Activated T-helper 9 cell treated with anti-CD3 and anti-CD28 coated beads, Interleukin-2, amount 50 U/mL, for 16 hours (primary cell): ENCODE data around the gene RMND1.
"Not testable (repeated sequence)": the region's sequence is repeated elsewhere in the genome, so short reads cannot be mapped to it uniquely, and the experiment has no call there.

Experiments used
- DNase-seq: peaks from one replicate; pipeline ENCODE4 v3.0.0-alpha.2; 2020; ENCODE audit warnings: low read depth

Gene RMND1

DNA sequence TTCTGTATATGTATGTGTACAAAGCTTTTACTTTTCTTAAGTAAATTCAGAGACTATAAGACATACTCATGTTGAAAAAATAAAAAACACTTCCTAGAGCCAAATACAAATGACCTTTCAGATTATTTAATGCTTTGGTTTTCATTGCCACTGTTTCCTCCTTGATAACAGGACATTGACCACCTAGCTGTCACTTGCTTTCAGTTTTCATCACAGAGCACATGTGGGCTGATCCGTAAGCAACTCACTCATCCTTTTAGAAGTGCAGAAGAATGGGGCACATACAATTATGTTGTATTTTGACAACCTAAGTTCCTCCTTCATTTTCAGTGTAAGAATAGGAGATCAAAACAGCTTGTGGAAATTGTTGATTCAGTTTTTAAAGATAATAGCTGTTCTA is 66.7 kb downstream of the RMND1 start:
- DNase-seq: no peak

GRCh38 chr6:151384151-151384550 is 67.8 kb downstream of the RMND1 start:
- DNase-seq: no peak

DNA sequence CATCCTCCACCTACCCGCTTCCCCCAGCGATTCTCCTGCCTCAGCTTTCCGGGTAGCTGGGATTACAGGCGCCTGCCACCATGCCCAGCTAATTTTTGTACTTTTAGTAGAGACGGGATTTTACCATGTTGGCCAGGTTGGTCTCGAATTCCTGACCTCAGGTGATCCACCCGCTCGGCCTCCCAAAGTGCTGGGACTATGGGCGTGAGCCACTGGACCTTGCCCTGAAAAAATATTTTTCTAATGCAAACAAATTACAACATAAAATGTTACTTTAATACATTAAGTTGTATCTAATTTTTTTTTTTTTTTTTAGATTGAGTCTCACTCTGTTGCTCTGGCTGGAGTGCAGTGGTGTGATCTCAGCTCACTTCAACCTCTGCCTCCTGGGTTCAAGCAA is 69.3 kb downstream of the RMND1 start:
- DNase-seq: not testable (repeated sequence)

GRCh38 chr6:151381722-151382121 is 70.2 kb downstream of the RMND1 start:
- no peak for DNase-seq

GRCh38 chr6:151380848-151381205 is 71.1 kb downstream of the RMND1 start:
- no peak for DNase-seq

DNA sequence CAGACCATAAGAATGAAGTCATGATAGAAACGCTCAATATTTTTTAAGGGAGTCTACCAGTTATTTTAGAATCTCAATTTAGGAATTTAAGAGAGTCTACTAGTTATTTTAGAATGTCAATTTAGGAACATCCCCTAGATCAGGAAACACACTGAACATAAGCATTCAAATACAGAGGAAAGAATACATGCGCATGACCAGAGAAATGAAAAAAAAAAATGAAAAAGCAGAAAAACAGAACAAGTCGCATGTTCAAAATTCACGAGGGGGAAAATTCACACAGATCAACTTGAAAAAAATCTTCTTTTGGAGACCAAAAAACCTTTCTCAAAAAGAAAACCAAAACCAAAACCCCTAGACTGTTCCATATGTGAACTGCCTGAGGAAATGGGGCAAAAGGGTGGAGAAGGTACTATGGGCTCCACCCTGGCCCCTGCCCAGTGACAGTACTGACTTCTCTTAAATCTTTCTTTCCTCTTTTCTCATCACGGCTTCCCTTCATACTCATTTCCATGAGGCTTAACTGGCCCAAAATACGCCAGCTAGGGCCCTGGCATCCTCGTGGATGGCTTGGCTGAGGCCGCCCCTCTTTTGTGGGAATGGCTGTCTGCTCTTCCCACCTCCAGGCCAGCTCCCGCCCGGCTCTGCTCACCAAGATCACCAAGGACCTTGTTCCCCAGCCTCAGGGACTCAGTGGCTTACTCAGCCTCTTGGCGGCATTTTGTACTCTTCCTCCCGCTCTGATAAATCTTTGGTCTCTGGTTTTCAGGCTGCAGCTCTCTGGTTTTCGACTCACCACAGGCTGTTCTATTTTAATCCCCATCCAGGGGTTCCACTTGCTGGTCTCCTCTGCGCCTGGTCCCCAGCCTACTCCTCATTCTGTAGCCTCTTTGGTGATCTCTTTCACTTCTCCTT is 71.7 kb downstream of the RMND1 start:
- no peak for DNase-seq

- no peak for DNase-seq
These were observed 74.8 kb downstream of the RMND1 start for GRCh38 chr6:151377095-151377494.

DNA sequence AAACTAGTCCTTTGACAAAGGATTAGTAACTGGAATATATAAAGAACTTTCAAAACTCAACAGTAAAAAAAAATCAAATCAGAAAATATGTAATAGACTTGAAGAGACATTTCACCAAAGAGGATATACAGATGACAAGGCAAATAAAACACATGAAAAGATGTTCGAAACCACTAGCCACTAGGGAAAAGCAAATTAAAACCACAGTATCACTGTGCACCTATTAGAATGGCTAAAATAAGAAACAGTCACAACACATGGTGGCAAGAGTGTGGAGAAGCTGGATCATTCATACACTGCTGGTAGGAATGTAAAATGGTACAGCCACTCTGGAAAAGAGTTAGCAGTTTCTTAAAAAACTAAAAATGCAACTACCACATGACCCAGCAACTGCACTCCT is 75.5 kb downstream of the RMND1 start:
- no peak for DNase-seq

DNA sequence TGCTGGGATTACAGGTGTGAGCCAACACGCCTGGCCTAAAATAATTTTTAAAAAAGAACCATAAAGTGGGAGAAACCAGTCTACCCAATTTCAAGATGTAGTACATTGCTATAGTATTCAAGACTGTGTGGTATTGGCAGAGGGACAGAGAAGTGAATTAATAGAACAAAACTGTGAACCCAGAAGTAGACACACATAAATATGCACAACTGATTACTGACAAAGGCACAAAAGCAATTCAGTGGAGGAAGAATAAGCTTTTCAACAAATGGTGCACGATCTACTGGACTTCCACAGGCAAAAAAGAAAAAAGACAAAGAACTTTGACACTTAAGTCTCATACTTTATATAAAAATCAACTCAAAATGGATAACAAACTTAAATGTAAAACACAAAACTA is 76.1 kb downstream of the RMND1 start:
- no peak for DNase-seq

- no peak for DNase-seq
These were observed 77.8 kb downstream of the RMND1 start for GRCh38 chr6:151374036-151374683.

- DNase-seq: no peak
These were observed 79.8 kb downstream of the RMND1 start for GRCh38 chr6:151372164-151372563.

DNA sequence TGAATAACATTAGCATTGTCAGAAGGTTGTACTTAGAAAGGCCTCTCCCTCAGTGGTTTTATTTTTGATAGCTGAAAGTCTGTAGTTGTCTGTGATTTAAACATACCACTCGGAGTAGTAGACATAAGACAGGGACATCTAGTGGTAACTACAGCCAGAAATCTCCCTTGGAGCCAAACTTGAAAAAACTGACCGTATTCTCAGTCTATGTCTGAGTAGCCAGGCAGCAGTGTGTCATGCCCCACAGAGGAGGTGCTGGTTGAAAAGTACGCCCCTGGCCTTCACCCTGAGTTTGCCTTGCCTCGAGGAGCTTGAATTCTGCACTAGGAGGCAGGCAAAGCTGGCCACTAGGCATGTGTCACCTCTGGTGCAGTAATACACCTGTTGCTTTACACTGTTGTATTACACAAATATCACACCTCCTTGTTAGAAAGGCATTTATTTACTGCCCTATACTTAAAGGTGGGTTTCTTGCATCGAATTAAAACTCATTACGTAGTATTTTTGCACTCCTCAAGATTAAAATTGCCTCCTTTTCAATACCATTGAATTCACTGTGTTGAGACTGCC is 81.3 kb downstream of the RMND1 start:
- DNase-seq: no peak

GRCh38 chr6:151365233-151365632 is 86.7 kb downstream of the RMND1 start:
- no peak for DNase-seq

GRCh38 chr6:151359486-151359885 is 92.4 kb downstream of the RMND1 start:
- DNase-seq: no peak

- DNase-seq: no peak
These were observed 93.5 kb downstream of the RMND1 start for GRCh38 chr6:151358475-151358874.

- DNase-seq: no peak
These were observed 94.0 kb downstream of the RMND1 start for GRCh38 chr6:151357758-151358436.

GRCh38 chr6:151356983-151357382 is 94.9 kb downstream of the RMND1 start:
- DNase-seq: not testable (repeated sequence)
